ENCODE data around the gene RRAS. TPM values are rescaled to one million over a fixed set of nuclear protein-coding genes. Genes with fewer than 3 reads are reported as not detected.

RRAS gene
- total and polyA plus RNA-seq, 2 donors from 2014 or later = 92.3 to 140 TPM

- H3K36me3 ChIP-seq (ENCODE audit: control insufficient read depth in 2 of 3, insufficient read depth in 3 of 3, low read length in 3 of 3) = peaks cover 2 to 30% (median 13%) of the 10 kb centered on the region in 3 donors
Observed at GRCh38 chr19:49663224-49663623, 23.3 kb upstream of the RRAS start.

GRCh38 chr19:49662011-49662410 is 22.1 kb upstream of the RRAS start:
- FAIRE-seq (no peak), DNase-seq (no peak)
- H3K27ac ChIP-seq (ENCODE audit: low read depth in 2 of 2, low read length in 2 of 2) = no peak overlapping the region
- H3K9me3 ChIP-seq (ENCODE audit: control insufficient read depth in 2 of 3, insufficient read depth in 1 of 3, low read length in 3 of 3) = no peaks in the 10 kb centered on the region
- H3K9ac ChIP-seq (ENCODE audit: low read length in 3 of 3) = no peak overlapping the region
- no peaks in the 10 kb centered on the region for H3K27me3 ChIP-seq (ENCODE audit: control insufficient read depth, insufficient read depth, low read length)
- H3K4me3 ChIP-seq (ENCODE audit: low read length in 3 of 3) = no peak overlapping the region
- H3K36me3 ChIP-seq (ENCODE audit: control insufficient read depth in 2 of 3, insufficient read depth in 3 of 3, low read length in 3 of 3) = peaks cover 2 to 30% (median 13%) of the 10 kb centered on the region in 3 donors
- TF ChIP-seq CTCF (IDR thresholded peaks at IDR 0.05; ENCODE audit: borderline replicate concordance, extremely low read depth, insufficient read depth) = no peak
- intact Hi-C loops (cut with DNase I) = no loop called here
- peaks cover 0 to 13% (median 11%) of the 10 kb centered on the region in 3 donors for H3K4me1 ChIP-seq (ENCODE audit: control insufficient read depth in 2 of 3, insufficient read depth in 2 of 3, low read depth in 1 of 3, low read length in 3 of 3)

More at GRCh38 chr19:49663224-49663623, 23.3 kb upstream of the RRAS start:
- no peaks in the 10 kb centered on the region for H3K9me3 ChIP-seq (ENCODE audit: control insufficient read depth in 2 of 3, insufficient read depth in 1 of 3, low read length in 3 of 3)
- FAIRE-seq (no peak), DNase-seq (no peak)
- no peak for TF ChIP-seq CTCF (IDR thresholded peaks at IDR 0.05; ENCODE audit: borderline replicate concordance, extremely low read depth, insufficient read depth)
- no peak overlapping the region for H3K9ac ChIP-seq (ENCODE audit: low read length in 3 of 3)
- H3K27me3 ChIP-seq (ENCODE audit: control insufficient read depth, insufficient read depth, low read length) = no peaks in the 10 kb centered on the region
- H3K4me3 ChIP-seq (ENCODE audit: low read length in 3 of 3) = no peak overlapping the region
- intact Hi-C loops (cut with DNase I) = no loop called here
- peaks cover 0 to 13% (median 11%) of the 10 kb centered on the region in 3 donors for H3K4me1 ChIP-seq (ENCODE audit: control insufficient read depth in 2 of 3, insufficient read depth in 2 of 3, low read depth in 1 of 3, low read length in 3 of 3)
- H3K27ac ChIP-seq (ENCODE audit: low read depth in 2 of 2, low read length in 2 of 2) = peak overlapping the region in 1 of 2 donors; percentile 32

GRCh38 chr19:49660338-49660961 is 20.5 kb upstream of the RRAS start:
- Histone ChIP-seq H3K4me3 (ENCODE audit: low read length in 3 of 3) (no peak overlapping the region), H3K9me3 (ENCODE audit: control insufficient read depth in 2 of 3, insufficient read depth in 1 of 3, low read length in 3 of 3) (no peaks in the 10 kb centered on the region), H3K27me3 (ENCODE audit: control insufficient read depth, insufficient read depth, low read length) (no peaks in the 10 kb centered on the region), H3K27ac (ENCODE audit: low read depth in 2 of 2, low read length in 2 of 2) (no peak overlapping the region), H3K9ac (ENCODE audit: low read length in 3 of 3) (no peak overlapping the region), H3K4me1 (ENCODE audit: control insufficient read depth in 2 of 3, insufficient read depth in 2 of 3, low read depth in 1 of 3, low read length in 3 of 3) (peaks cover 0 to 6% (median 6%) of the 10 kb centered on the region in 3 donors), H3K36me3 (ENCODE audit: control insufficient read depth in 2 of 3, insufficient read depth in 3 of 3, low read length in 3 of 3) (peaks cover 2 to 42% (median 21%) of the 10 kb centered on the region in 3 donors)
- intact Hi-C loops (cut with DNase I) = no loop called here
- TF ChIP-seq CTCF (IDR thresholded peaks at IDR 0.05; ENCODE audit: borderline replicate concordance, extremely low read depth, insufficient read depth) = no peak
- no peak for FAIRE-seq
- no peak for DNase-seq

Measured in kidney (tissue), 14 donors.